ENCODE measurements around the gene OR4B1. TPM values are rescaled to one million over a fixed set of nuclear protein-coding genes. Genes with fewer than 3 reads are reported as not detected.

Gene OR4B1
- total RNA-seq, 4 donors from 2014 or later: not detected

DNA sequence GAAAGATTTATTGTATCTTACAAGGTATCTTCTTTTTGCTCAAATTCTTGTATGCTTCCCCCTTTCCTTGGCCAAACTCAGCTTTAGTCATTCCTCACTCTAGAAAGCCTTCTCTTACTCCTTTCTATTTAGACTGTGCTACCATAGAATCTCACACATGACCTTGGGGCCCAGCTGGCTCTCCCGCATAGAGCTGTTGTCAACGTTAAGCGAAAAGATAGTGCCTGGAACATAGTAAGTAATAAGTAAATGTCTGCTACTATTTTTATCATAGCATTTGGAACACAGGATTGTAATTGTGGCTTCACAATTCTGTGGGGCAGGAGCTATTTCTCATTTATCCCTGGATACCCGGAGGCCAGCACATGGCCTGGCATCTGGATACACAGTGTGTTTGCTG is 38.9 kb upstream of the OR4B1 start:
- TF ChIP-seq, protein P1, sequence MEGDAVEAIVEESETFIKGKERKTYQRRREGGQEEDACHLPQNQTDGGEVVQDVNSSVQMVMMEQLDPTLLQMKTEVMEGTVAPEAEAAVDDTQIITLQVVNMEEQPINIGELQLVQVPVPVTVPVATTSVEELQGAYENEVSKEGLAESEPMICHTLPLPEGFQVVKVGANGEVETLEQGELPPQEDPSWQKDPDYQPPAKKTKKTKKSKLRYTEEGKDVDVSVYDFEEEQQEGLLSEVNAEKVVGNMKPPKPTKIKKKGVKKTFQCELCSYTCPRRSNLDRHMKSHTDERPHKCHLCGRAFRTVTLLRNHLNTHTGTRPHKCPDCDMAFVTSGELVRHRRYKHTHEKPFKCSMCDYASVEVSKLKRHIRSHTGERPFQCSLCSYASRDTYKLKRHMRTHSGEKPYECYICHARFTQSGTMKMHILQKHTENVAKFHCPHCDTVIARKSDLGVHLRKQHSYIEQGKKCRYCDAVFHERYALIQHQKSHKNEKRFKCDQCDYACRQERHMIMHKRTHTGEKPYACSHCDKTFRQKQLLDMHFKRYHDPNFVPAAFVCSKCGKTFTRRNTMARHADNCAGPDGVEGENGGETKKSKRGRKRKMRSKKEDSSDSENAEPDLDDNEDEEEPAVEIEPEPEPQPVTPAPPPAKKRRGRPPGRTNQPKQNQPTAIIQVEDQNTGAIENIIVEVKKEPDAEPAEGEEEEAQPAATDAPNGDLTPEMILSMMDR (IDR thresholded peaks at IDR 0.05; ENCODE audit: low read depth): no peak

DNA sequence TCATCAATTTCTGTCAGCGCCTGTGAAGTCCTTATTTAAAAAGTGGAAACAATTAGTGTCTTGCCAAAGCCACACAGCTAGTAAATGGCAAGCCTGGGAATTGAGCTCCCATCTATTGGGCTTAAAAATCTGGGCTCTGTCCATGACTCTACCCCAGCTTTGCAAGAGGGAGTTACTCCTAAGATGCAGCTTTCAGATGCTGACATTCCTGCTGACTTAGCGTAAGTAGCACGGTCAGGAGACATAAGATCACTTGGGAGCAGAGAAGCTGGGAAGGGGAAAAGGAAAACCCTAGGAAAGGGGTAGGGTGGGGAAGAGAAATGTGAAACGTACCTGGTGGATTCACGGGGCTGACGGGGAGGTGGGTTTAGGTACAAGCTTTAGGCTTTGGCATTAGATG is 36.0 kb upstream of the OR4B1 start:
- TF ChIP-seq, protein P1 (IDR thresholded peaks at IDR 0.05; ENCODE audit: low read depth): no peak

DNA sequence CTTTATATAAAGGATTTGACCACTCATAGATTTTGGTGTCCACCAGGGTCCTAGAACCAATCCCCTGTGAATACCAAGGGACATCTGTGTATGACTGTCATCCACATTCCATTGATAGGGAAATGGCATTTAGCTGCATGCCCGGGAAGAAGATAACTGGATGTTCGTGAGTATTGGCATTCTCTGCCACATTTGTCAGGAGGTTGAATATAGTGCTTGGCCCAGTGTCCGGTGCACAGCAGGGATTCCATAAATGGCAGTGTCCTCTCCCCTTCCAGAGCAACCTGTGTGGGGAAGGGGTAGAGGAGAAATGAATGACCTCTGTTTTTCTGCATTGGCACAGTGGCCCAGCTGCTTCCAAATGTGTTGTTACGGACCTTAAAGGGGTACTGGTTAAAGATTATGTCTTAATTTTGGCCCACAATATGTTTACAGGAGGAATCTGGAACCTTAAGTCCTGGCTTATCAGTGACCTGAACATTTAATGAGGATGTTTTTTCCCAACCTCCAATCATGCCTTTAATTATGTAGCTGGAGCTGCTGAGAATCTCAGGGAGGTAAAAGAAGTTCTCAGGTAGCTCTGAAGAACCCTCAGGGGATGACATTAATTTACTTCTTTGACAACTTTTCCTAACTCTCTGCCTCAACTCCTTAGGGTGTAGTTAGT is 33.6 kb upstream of the OR4B1 start:
- TF ChIP-seq, protein P1 (IDR thresholded peaks at IDR 0.05; ENCODE audit: low read depth): no peak

DNA sequence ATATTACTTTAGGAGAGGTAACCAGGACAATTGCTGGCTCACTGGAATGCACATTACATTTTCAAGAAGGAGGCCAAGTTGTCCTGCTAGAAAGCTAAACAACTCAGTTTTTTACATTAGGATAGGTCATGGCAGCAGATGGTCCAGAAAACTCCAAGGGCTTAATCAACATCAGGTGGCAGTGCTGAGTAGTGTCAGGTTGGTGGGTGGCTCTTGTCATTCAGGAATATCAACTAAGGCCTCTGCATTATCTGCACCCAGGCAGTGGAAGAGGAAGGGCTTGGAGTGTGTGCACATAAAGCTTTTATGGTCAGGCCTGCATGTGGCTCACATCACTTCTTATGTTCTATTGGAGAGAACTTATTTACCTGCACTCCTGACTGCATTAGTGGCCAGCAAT is 32.2 kb upstream of the OR4B1 start:
- TF ChIP-seq, protein P1 (IDR thresholded peaks at IDR 0.05; ENCODE audit: low read depth): no peak

DNA sequence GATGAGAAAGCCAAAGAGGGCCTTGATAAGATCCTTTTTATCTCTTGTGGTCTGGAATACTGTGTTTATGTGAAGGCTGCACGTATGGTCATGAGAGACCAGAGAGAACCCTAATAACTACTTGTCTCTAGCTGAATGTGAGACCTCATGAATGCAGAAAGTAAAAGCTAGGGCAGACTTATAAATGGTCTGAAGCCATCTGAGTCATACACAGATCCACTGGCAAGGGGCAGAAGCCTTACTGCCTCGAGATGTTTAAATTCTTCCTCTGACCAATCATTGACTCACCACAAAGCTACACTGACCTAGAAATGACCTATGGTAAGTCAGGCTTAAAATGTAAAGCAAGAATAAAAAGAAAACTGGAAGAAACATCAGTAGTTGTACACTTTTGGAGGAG is 22.7 kb upstream of the OR4B1 start:
- TF ChIP-seq, protein P1 (IDR thresholded peaks at IDR 0.05; ENCODE audit: low read depth): no peak

DNA sequence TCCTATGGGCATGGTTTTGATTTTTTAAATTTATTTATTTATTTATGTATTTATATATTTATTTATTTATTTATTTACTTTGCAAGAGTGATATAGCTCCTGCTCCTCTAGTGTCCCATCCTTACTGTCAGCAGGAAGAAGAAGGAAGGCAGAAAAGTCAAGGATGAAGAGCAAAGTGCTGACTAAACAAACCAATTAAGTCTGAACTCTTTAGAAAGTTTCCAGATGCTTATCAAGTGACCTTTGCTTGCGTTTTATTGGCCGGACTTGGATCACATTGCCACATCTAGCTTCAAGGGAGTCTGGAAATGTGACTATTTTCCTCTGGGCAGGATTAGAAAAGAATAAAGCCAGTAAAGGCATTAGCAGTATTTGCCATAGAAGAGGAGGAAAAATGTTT is 8.7 kb upstream of the OR4B1 start:
- TF ChIP-seq, protein P1 (IDR thresholded peaks at IDR 0.05; ENCODE audit: low read depth): no peak

DNA sequence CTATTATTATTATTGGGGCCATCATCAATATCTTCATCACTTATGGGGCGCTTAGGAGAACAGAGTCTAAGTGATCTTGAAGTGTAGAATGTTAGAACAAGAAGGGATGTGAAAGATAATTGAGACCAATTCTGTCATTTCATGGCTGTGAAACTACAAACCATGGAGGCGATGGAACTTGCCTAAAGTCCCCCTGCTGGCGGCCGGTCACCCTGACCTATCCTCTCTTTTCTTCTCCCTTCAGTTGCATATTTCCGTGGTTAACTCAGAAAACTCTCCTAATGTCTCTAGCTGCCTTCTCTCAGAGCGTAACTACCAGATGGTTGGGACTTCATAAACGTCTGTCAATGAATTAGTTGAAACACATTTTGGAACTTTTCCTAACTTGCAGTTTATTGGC is 6.6 kb upstream of the OR4B1 start:
- TF ChIP-seq, protein P1 (IDR thresholded peaks at IDR 0.05; ENCODE audit: low read depth): no peak
